ENCODE results near the gene ADAM10.

The ADAM10 gene

DNA sequence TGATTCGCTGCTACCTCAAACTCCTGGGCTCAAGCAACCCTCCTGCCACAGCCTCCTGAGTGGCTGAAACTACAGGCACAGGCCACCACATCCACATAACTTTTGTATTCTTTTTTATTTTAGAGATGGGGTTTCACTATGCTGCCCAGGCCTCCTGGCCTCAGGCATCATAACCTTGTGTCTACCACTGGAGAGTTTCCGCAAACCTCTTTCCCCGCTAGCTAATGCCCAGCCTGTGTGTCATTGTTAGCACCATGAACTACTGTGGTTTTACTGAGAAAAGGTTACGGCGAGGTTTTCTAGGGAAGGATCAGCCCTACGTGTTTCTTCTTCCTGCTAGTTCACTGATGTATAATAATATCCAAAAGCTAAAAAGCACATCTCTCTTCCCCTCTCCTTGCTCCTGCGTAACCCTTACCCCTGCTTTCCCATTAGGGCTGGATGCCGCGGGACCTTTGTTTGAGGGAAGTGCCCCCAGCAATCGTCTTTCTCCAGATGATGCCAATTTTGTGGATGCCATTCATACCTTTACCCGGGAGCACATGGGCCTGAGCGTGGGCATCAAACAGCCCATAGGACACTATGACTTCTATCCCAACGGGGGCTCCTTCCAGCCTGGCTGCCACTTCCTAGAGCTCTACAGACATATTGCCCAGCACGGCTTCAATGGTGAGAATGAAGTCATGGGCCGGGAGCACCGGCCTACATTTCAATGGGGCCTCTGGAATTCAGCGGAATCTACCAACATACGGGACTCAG lies 204.0 kb downstream of the ADAM10 start:
- TF ChIP-seq, protein P1, sequence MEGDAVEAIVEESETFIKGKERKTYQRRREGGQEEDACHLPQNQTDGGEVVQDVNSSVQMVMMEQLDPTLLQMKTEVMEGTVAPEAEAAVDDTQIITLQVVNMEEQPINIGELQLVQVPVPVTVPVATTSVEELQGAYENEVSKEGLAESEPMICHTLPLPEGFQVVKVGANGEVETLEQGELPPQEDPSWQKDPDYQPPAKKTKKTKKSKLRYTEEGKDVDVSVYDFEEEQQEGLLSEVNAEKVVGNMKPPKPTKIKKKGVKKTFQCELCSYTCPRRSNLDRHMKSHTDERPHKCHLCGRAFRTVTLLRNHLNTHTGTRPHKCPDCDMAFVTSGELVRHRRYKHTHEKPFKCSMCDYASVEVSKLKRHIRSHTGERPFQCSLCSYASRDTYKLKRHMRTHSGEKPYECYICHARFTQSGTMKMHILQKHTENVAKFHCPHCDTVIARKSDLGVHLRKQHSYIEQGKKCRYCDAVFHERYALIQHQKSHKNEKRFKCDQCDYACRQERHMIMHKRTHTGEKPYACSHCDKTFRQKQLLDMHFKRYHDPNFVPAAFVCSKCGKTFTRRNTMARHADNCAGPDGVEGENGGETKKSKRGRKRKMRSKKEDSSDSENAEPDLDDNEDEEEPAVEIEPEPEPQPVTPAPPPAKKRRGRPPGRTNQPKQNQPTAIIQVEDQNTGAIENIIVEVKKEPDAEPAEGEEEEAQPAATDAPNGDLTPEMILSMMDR (IDR thresholded peaks at IDR 0.05; ENCODE audit: low read depth, low read length): no peak

DNA sequence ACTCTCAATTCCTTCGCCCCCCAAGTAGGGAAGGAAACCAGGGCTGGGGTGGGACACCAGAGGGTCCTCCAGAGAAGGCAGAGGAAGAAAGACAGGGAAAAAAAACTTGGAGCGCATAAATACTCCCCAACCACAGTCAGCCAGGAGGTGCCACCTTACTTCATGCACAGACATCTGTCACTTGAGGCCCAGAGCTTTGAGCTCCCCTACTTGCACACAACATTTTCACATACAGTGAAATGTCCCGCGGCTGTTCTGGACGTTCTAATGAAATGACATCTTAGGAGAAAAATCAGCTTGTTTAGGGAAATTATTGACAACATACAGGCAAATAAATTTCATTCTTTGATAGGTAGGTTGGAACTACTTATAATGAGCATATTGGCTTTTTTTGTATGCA lies 204.8 kb downstream of the ADAM10 start:
- in situ Hi-C loops (cut with HindIII; ENCODE audit: low sequenced_read_pairs): no loop called here
- H3K4me3 ChIP-seq (ENCODE audit: low read depth, low read length): no peak overlapping the region
- DNase-seq (ENCODE audit: low read depth, low spot score): no peak
- TF ChIP-seq, protein P1 (IDR thresholded peaks at IDR 0.05; ENCODE audit: low read depth, low read length): no peak

More for the DNA sequence above, 204.0 kb downstream of the ADAM10 start:
- in situ Hi-C loops (cut with HindIII; ENCODE audit: low sequenced_read_pairs): no loop called here
- peak; percentile 61 for DNase-seq (ENCODE audit: low read depth, low spot score)
- no peak overlapping the region for H3K4me3 ChIP-seq (ENCODE audit: low read depth, low read length)

DNA sequence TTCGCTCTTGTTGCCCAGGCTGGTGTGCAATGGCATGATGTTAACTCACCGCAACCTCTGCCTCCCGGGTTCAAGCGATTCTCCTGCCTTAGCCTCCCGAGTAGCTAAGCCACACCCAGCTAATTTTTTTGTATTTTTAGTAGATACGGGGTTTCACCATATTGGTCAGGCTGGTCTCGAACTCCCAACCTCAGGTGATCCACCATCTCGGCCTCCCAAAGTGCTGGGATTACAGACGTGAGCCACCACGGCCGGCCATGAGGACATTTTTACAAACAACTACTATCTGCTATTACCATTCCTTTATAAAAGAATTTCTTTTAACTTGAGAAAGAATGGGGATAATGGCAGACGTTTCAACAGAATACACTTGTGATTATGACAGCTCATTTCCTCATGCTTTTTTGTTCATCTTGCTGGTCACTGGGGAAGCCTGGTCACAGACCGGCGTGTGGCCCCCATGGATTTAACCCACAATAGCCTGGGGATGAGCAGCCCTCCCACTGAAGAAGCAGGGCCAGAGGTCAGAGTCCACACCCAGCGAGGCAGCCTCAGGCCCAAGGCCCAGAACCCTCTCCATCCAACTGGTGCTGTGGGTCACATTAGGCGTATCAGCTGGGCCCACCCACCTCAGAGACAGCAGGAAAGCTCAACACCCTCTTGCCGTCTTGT lies 205.7 kb downstream of the ADAM10 start:
- no peak overlapping the region for H3K4me3 ChIP-seq (ENCODE audit: low read depth, low read length)
- no peak for DNase-seq (ENCODE audit: low read depth, low spot score)
- TF ChIP-seq, protein P1 (IDR thresholded peaks at IDR 0.05; ENCODE audit: low read depth, low read length): no peak
- in situ Hi-C loops (cut with HindIII; ENCODE audit: low sequenced_read_pairs): no loop called here

DNA sequence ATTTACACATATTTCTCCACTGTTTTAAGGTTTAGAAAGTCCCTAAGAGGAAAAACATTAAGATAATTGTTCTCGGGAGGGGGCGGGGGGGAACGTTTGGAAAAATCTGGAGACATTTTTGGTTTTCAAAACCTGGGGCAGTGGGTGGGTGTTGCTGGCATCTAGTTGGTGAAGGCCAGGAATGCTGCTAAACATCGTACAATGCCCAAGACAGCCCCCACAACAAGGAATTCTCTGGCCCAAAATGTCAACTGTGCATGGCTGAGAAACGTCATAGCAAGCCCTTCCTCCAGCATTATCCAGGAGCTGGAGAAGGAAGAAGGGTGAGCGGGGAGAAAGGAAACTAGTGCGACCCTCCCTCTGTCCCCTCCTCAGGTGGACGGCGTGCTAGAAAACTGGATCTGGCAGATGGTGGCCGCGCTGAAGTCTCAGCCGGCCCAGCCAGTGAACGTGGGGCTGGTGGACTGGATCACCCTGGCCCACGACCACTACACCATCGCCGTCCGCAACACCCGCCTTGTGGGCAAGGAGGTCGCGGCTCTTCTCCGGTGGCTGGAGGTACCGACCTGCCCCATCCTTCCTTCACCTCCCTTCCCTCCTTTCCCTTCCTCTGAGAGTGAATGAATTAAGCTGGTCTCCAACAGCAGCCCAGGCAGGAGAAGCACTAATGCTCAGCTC lies 208.0 kb downstream of the ADAM10 start:
- in situ Hi-C loops (cut with HindIII; ENCODE audit: low sequenced_read_pairs): no loop called here
- DNase-seq (ENCODE audit: low read depth, low spot score): no peak
- no peak overlapping the region for H3K4me3 ChIP-seq (ENCODE audit: low read depth, low read length)
- TF ChIP-seq, protein P1 (IDR thresholded peaks at IDR 0.05; ENCODE audit: low read depth, low read length): no peak

DNA sequence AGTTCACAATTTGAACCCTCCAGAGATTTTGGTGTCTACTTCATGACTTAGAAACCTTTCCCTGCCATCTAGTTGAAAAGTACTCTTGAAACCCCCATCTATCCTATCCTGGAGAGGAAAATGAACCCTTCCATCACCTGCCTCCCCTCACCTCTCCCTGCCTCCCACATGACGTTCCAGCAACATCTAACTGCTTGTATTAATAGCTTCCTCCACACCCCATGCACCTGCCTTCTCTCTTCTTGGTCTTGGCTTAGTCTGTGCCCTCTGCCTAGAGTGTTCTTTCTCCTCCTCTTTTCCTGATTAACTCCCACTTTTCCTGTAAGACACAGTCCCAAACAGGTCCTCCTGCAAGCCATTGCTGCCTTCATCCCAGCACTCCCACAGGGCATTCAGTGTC lies 210.0 kb downstream of the ADAM10 start:
- DNase-seq (ENCODE audit: low read depth, low spot score): no peak
- TF ChIP-seq, protein P1 (IDR thresholded peaks at IDR 0.05; ENCODE audit: low read depth, low read length): no peak
- in situ Hi-C loops (cut with HindIII; ENCODE audit: low sequenced_read_pairs): no loop called here

DNA sequence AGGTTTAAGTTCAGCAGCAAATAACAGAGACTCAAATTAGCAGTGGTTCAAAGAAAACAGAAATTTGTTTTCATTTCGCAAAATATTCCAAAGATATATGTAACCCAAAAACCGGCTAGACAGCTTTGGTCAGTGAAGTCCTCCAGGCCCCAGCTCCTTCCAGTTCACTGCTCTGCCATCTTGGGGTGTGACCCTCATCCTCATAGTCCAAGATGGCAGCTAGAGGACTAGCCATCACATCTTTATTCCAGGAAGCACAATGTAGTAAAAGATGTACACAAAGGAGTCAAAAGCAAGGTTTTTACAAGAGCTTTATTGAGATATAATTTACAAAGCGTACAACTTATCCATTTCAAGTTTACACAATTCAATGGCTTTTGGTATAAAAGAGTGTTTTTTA lies 210.6 kb downstream of the ADAM10 start:
- TF ChIP-seq, protein P1 (IDR thresholded peaks at IDR 0.05; ENCODE audit: low read depth, low read length): no peak
- in situ Hi-C loops (cut with HindIII; ENCODE audit: low sequenced_read_pairs): no loop called here
- H3K4me3 ChIP-seq (ENCODE audit: low read depth, low read length): no peak overlapping the region
- DNase-seq (ENCODE audit: low read depth, low spot score): no peak

More for the DNA sequence above, 210.0 kb downstream of the ADAM10 start:
- H3K4me3 ChIP-seq (ENCODE audit: low read depth, low read length): no peak overlapping the region

Data from astrocyte of the spinal cord (primary cell).